Glutamatergic neuron (in vitro differentiated cells): ENCODE data around the gene EPHB2. TPM values are rescaled to one million over a fixed set of nuclear protein-coding genes. Genes with fewer than 3 reads are reported as not detected.

Experiments used
- DNase-seq: peaks from one replicate; pipeline ENCODE4 v3.0.0; 2022
- H3K27ac Mint-ChIP-seq: one replicate; pipeline ENCODE4 v1.8.0; 2020; ENCODE audit warnings: mild to moderate bottlenecking, mixed read lengths, inconsistent platforms; ENCODE audit not compliant: unreplicated experiment
- H3K27me3 Mint-ChIP-seq: one replicate; pipeline ENCODE4 v1.8.0; 2020; ENCODE audit warnings: mild to moderate bottlenecking, moderate library complexity, mixed read lengths, inconsistent platforms; ENCODE audit not compliant: unreplicated experiment
- H3K36me3 Mint-ChIP-seq: one replicate; pipeline ENCODE4 v1.8.0; 2020; ENCODE audit warnings: mild to moderate bottlenecking, mixed read lengths, inconsistent platforms; ENCODE audit not compliant: unreplicated experiment
- H3K4me1 Mint-ChIP-seq: one replicate; pipeline ENCODE4 v1.8.0; 2020; ENCODE audit warnings: mild to moderate bottlenecking, low read depth, mixed read lengths, inconsistent platforms; ENCODE audit not compliant: unreplicated experiment
- H3K4me3 Mint-ChIP-seq: one replicate; pipeline ENCODE4 v1.8.0; 2020; ENCODE audit warnings: mild to moderate bottlenecking, mixed read lengths, inconsistent platforms; ENCODE audit not compliant: unreplicated experiment
- H3K9me3 Mint-ChIP-seq: one replicate; pipeline ENCODE4 v1.8.0; 2020; ENCODE audit warnings: mild to moderate bottlenecking, moderate library complexity, mixed read lengths, inconsistent platforms; ENCODE audit not compliant: unreplicated experiment
- CTCF ChIP-seq: fragments of 200-600 bp; sonication (generic); IDR thresholded peaks from one replicate; pipeline ENCODE4 v1.5.0; 2021; ENCODE audit not compliant: partially characterized antibody, unreplicated experiment
- long read RNA-seq: library from polyadenylated mRNA; unstranded; transcript quantifications from one replicate; pipeline ENCODE4 v2.0.0, GENCODE V29; 2020; ENCODE audit not compliant: unreplicated experiment
- total RNA-seq: library from RNA; stranded (reverse); fragmentation: NEBNext Ultra II Directional; extraction: Animal tissue kit (Norgen Biotek cat#: 25700); gene quantifications from one replicate; pipeline ENCODE4 v1.2.1, GENCODE V29; 2021; ENCODE audit not compliant: unreplicated experiment

Gene EPHB2
- 93.0 TPM for total RNA-seq
- long read RNA-seq, partial matches to known transcripts: 5 of 11 reads
- long read RNA-seq, other reads (novel, unspliced or antisense): 6 of 11 reads

GRCh38 chr1:22710701-22711049 is at the start of gene EPHB2:
EPHB2 (plus strand) TSS chr1:22710839; CDS start chr1:22710983, 144 bp downstream.
- peak within 1 kb of the TSS; percentile 89 for H3K27ac Mint-ChIP-seq
- peaks cover 26% of the 10 kb centered on the region for H3K4me1 Mint-ChIP-seq
- TF ChIP-seq CTCF: no peak
- peaks cover 10% of the 10 kb centered on the region for H3K9me3 Mint-ChIP-seq
- DNase-seq: peak; percentile 70
- H3K36me3 Mint-ChIP-seq: no peaks in the 10 kb centered on the region
- peak within 1 kb of the TSS; percentile 83 for H3K4me3 Mint-ChIP-seq
- H3K27me3 Mint-ChIP-seq: peaks cover 8% of the 10 kb centered on the region

GRCh38 chr1:22661880-22662279 is 48.8 kb upstream of the EPHB2 start:
- Mint-ChIP-seq H3K27me3 (peaks cover 22% of the 10 kb centered on the region), H3K27ac (no peak overlapping the region), H3K4me3 (no peak overlapping the region), H3K4me1 (peaks cover 4% of the 10 kb centered on the region), H3K36me3 (no peaks in the 10 kb centered on the region), H3K9me3 (peaks cover 4% of the 10 kb centered on the region)
- DNase-seq: no peak
- no peak for TF ChIP-seq CTCF

- H3K4me1 Mint-ChIP-seq: peaks cover 4% of the 10 kb centered on the region
- H3K27me3 Mint-ChIP-seq: peaks cover 21% of the 10 kb centered on the region
- peaks cover 4% of the 10 kb centered on the region for H3K9me3 Mint-ChIP-seq
- H3K36me3 Mint-ChIP-seq: no peaks in the 10 kb centered on the region
- no peak for TF ChIP-seq CTCF
- H3K4me3 Mint-ChIP-seq: no peak overlapping the region
- no peak overlapping the region for H3K27ac Mint-ChIP-seq
- peak; percentile 60 for DNase-seq
These were observed 48.3 kb upstream of the EPHB2 start for GRCh38 chr1:22662318-22662717.

- no peaks in the 10 kb centered on the region for H3K36me3 Mint-ChIP-seq
- H3K4me1 Mint-ChIP-seq: peaks cover 4% of the 10 kb centered on the region
- H3K4me3 Mint-ChIP-seq: no peak overlapping the region
- no peak for TF ChIP-seq CTCF
- H3K27ac Mint-ChIP-seq: no peak overlapping the region
- H3K27me3 Mint-ChIP-seq: peaks cover 23% of the 10 kb centered on the region
- no peak for DNase-seq
- H3K9me3 Mint-ChIP-seq: peaks cover 4% of the 10 kb centered on the region
These were observed 47.6 kb upstream of the EPHB2 start for GRCh38 chr1:22662986-22663408.

GRCh38 chr1:22665752-22666151 is 44.9 kb upstream of the EPHB2 start:
- peak; percentile 55 for TF ChIP-seq CTCF
- peak; percentile 77 for DNase-seq
- H3K36me3 Mint-ChIP-seq: no peaks in the 10 kb centered on the region
- peaks cover 4% of the 10 kb centered on the region for H3K4me1 Mint-ChIP-seq
- no peak overlapping the region for H3K4me3 Mint-ChIP-seq
- H3K27ac Mint-ChIP-seq: no peak overlapping the region
- peaks cover 12% of the 10 kb centered on the region for H3K27me3 Mint-ChIP-seq
- H3K9me3 Mint-ChIP-seq: peaks cover 2% of the 10 kb centered on the region
